ENCODE data around the gene RPS6KB2.

GRCh38 chr11:67397536-67397935 lies 30.8 kb upstream of the RPS6KB2 start:
- TF ChIP-seq ZBTB33 (IDR thresholded peaks at IDR 0.05; ENCODE audit: extremely low read depth, insufficient replicate concordance, low read length), result no peak
- TF ChIP-seq CTCF (IDR thresholded peaks at IDR 0.05 in 2 of 3, conservative IDR thresholded peaks at IDR 0.05 in 1 of 3; ENCODE audit: borderline replicate concordance in 1 of 3, insufficient read depth in 1 of 3, low read depth in 2 of 3, low read length in 2 of 3), result no peak
